SK-N-SH (cell line): ENCODE results near the gene NUFIP1. TPM values are rescaled to one million over a fixed set of nuclear protein-coding genes. Genes with fewer than 3 reads are reported as not detected.

Experiments used
- CTCF ChIA-PET: fragments of 300-600, 350-600 bp; formaldehyde crosslinking; extraction: SDS; loops from one replicate; lab custom pipeline; 2021; lab: Yijun Ruan, JAX
- POLR2A ChIA-PET: fragments of 350-600 bp; sonication (Branson Sonifier 250); formaldehyde crosslinking; extraction: SDS; loops from one replicate; lab custom pipeline; 2020; ENCODE audit warnings: antibody characterized with exemption, inconsistent platforms; lab: Yijun Ruan, JAX
- DNase-seq: peaks from one replicate; pipeline ENCODE4 v3.0.0; 2012
- H2AFZ ChIP-seq: fragments of 200-600 bp; sonication (generic); 2 replicates; pipeline ENCODE4 v1.8.1; 2016; ENCODE audit warnings: antibody characterized with exemption, mild to moderate bottlenecking, low read depth
- H3F3A ChIP-seq: fragments of 200-600 bp; sonication (generic); replicated peaks from 2 replicates; pipeline ENCODE3; 2016; ENCODE audit warnings: antibody characterized with exemption, mild to moderate bottlenecking; ENCODE audit not compliant: insufficient read depth
- H3K27ac ChIP-seq, 2 experiments: fragments of 200-500 bp in 1 of 2; fragments of 200-600 bp in 1 of 2; sonication (Bioruptor generic) in 1 of 2; sonication (generic), shearing (Covaris generic) in 1 of 2; 2 replicates each; pipeline versions ENCODE4 v1.5.1 to v1.6.1; 2014 to 2016; ENCODE audit warnings: low read depth in 2 of 2, inconsistent platforms in 1 of 2, low read length in 1 of 2, mild to moderate bottlenecking in 1 of 2, mixed read lengths in 1 of 2
- H3K27me3 ChIP-seq: fragments of 200-600 bp; sonication (generic), shearing (Covaris generic); 2 replicates; pipeline ENCODE4 v1.6.1; 2016; ENCODE audit warnings: mixed run types; ENCODE audit not compliant: insufficient read depth
- H3K36me3 ChIP-seq, 2 experiments: fragments of 200-500 bp in 1 of 2; fragments of 200-600 bp in 1 of 2; sonication (Bioruptor generic) in 1 of 2; sonication (generic) in 1 of 2; replicated peaks in 1 of 2; 2 replicates each; pipeline versions ENCODE3 to v1.5.1; 2014 to 2016; ENCODE audit warnings: low read length in 1 of 2, mild to moderate bottlenecking in 1 of 2; ENCODE audit not compliant: insufficient read depth in 2 of 2, control insufficient read depth in 1 of 2
- H3K4me1 ChIP-seq, 2 experiments: fragments of 200-500 bp in 1 of 2; fragments of 200-600 bp in 1 of 2; sonication (Bioruptor generic) in 1 of 2; sonication (generic), shearing (Covaris generic) in 1 of 2; 2 replicates each; pipeline versions ENCODE4 v1.5.1 to v1.6.1; 2014 to 2016; ENCODE audit warnings: low read depth in 1 of 2, low read length in 1 of 2, mixed run types in 1 of 2; ENCODE audit not compliant: insufficient read depth in 2 of 2, control insufficient read depth in 1 of 2
- H3K4me2 ChIP-seq: fragments of 200-600 bp; sonication (generic), shearing (Covaris generic); 2 replicates; pipeline ENCODE4 v1.6.1; 2017; ENCODE audit warnings: mixed run types
- H3K4me3 ChIP-seq, 2 experiments: fragments of 200-500 bp in 1 of 2; fragments of 200-600 bp in 1 of 2; sonication (Bioruptor generic) in 1 of 2; sonication (generic), shearing (Covaris generic) in 1 of 2; 2 replicates each; pipeline versions ENCODE4 v1.5.1 to v1.8.1; 2014 to 2016; ENCODE audit warnings: low read depth in 2 of 2, inconsistent platforms in 1 of 2, low read length in 1 of 2, mild to moderate bottlenecking in 1 of 2, mixed read lengths in 1 of 2, moderate library complexity in 1 of 2
- H3K79me2 ChIP-seq: fragments of 200-600 bp; sonication (generic); 2 replicates; pipeline ENCODE4 v1.8.1; 2017; ENCODE audit warnings: mild to moderate bottlenecking; ENCODE audit not compliant: insufficient read depth
- H3K9ac ChIP-seq: fragments of 200-600 bp; sonication (generic); 2 replicates; pipeline ENCODE4 v1.6.1; 2017; ENCODE audit warnings: mixed run types
- H3K9me2 ChIP-seq: fragments of 200-600 bp; sonication (generic); 2 replicates; pipeline ENCODE4 v1.6.1; 2017; ENCODE audit warnings: mixed run types
- H3K9me3 ChIP-seq: fragments of 200-600 bp; sonication (generic); 2 replicates; pipeline ENCODE4 v1.6.1; 2017; ENCODE audit warnings: mixed run types, mild to moderate bottlenecking, moderate library complexity
- H4K20me1 ChIP-seq: fragments of 200-600 bp; sonication (generic); 2 replicates; pipeline ENCODE4 v1.6.1; 2017; ENCODE audit warnings: mild to moderate bottlenecking, mixed run types; ENCODE audit not compliant: insufficient read depth
- CTCF ChIP-seq: fragments of 200-600 bp; sonication (generic); IDR thresholded peaks from 2 replicates; pipeline ENCODE4 v1.6.1; 2017; ENCODE audit warnings: antibody characterized with exemption, mild to moderate bottlenecking, moderate library complexity
- ELF1 ChIP-seq: IDR thresholded peaks from 2 replicates; pipeline ENCODE4 v1.4.0; 2012
- EZH2phosphoT487 ChIP-seq: fragments of 200-600 bp; sonication (generic); IDR thresholded peaks from 2 replicates; pipeline ENCODE4 v1.6.1; 2017; ENCODE audit warnings: low read depth, mixed run types, mild to moderate bottlenecking, antibody characterized with exemption, moderate library complexity, borderline replicate concordance
- FOSL2 ChIP-seq: IDR thresholded peaks from 2 replicates; pipeline ENCODE4 v1.4.0; 2012; ENCODE audit warnings: low read depth, mild to moderate bottlenecking, moderate library complexity, borderline replicate concordance
- FOXJ3 ChIP-seq: sonication (generic); formaldehyde crosslinking; IDR thresholded peaks from 2 replicates; pipeline ENCODE4 v1.5.1; 2020; ENCODE audit warnings: mild to moderate bottlenecking, missing genetic modification reagents
- FOXM1 ChIP-seq: IDR thresholded peaks from 2 replicates; pipeline ENCODE4 v1.4.0; 2012; ENCODE audit warnings: low read depth, mild to moderate bottlenecking
- GABPA ChIP-seq: IDR thresholded peaks from 2 replicates; pipeline ENCODE4 v1.4.0; 2012; ENCODE audit warnings: low read depth, mild to moderate bottlenecking
- GATA2 ChIP-seq: sonication (generic); formaldehyde crosslinking; IDR thresholded peaks from 2 replicates; pipeline ENCODE4 v1.5.0; 2020; ENCODE audit warnings: mild to moderate bottlenecking, missing genetic modification reagents
- MAX ChIP-seq: IDR thresholded peaks from 2 replicates; pipeline ENCODE4 v1.4.0; 2012; ENCODE audit warnings: low read depth
- NRF1 ChIP-seq: IDR thresholded peaks from 2 replicates; pipeline ENCODE4 v1.6.1; 2012; ENCODE audit warnings: low read depth, mild to moderate bottlenecking, low read length
- REST ChIP-seq: IDR thresholded peaks from 2 replicates; pipeline ENCODE4 v1.6.1; 2012; ENCODE audit warnings: mild to moderate bottlenecking, low read depth, low read length, moderate library complexity
- RFX5 ChIP-seq: IDR thresholded peaks from 2 replicates; pipeline ENCODE4 v1.6.1; 2012; ENCODE audit warnings: mild to moderate bottlenecking, improper control_type of control experiment, low read length
- RXRA ChIP-seq: IDR thresholded peaks from 2 replicates; pipeline ENCODE4 v1.4.0; 2012; ENCODE audit warnings: low read depth, mild to moderate bottlenecking, borderline replicate concordance
- SIN3A ChIP-seq: IDR thresholded peaks from 2 replicates; pipeline ENCODE4 v1.6.1; 2012; ENCODE audit warnings: low read depth, mild to moderate bottlenecking, low read length, moderate library complexity, borderline replicate concordance
- SMC3 ChIP-seq: IDR thresholded peaks from 2 replicates; pipeline ENCODE4 v1.6.1; 2012; ENCODE audit warnings: low read depth, low read length, improper control_type of control experiment
- YY1 ChIP-seq: IDR thresholded peaks from 2 replicates; pipeline ENCODE4 v1.4.0; 2012; ENCODE audit warnings: low read depth, mild to moderate bottlenecking
- WGBS: methylation state at CpG from one replicate; pipeline ENCODE4 v1.1.6; 2017; ENCODE audit warnings: low lambda C conversion rate; 5-methylcytosine and 5-hydroxymethylcytosine counted together
- polyA plus RNA-seq, 3 experiments: library from polyadenylated mRNA; depleted of rRNA; stranded (reverse); fragments of >200 nt; gene quantifications; 2 replicates each; pipeline ENCODE4 v1.2.3, GENCODE V29; 2012
- TF ChIP-seq, protein P1 (sequence below): fragments of 150-350 bp; IDR thresholded peaks from 2 replicates; pipeline ENCODE4 v1.6.1; 2017; ENCODE audit warnings: antibody characterized with exemption, low read length, low read depth, borderline replicate concordance

NUFIP1 gene
- polyA plus RNA-seq, 1 of the 3 experiments (the other 2 are of a cell fraction), result 1.9 TPM

GRCh38 chr13:45007823-45008222, 18.6 kb upstream of the NUFIP1 start:
- DNase-seq, result no peak
- H3K4me3 ChIP-seq, result no peak overlapping the region
- no peaks in the 10 kb centered on the region for H4K20me1 ChIP-seq
- H3K4me1 ChIP-seq, result no peaks in the 10 kb centered on the region
- no peaks in the 10 kb centered on the region; the same call in 1 of the 2 replicates for H3K79me2 ChIP-seq
- H2AFZ ChIP-seq, result no peak overlapping the region
- H3F3A ChIP-seq, result peaks cover 19% of the 10 kb centered on the region
- no peaks in the 10 kb centered on the region for H3K27me3 ChIP-seq
- POLR2A ChIA-PET, result no interaction called here
- no peak overlapping the region for H3K9ac ChIP-seq
- CTCF ChIA-PET, result interaction anchor here (0.9 to 1.2 kb wide), 2 partner anchors 13 to 39 kb away, joined by 3 to 5 read pairs; no protein-coding TSS in a partner anchor
- H3K9me3 ChIP-seq, result no peaks in the 10 kb centered on the region
- H3K4me2 ChIP-seq, result no peak overlapping the region
- TF ChIP-seq, protein P1, sequence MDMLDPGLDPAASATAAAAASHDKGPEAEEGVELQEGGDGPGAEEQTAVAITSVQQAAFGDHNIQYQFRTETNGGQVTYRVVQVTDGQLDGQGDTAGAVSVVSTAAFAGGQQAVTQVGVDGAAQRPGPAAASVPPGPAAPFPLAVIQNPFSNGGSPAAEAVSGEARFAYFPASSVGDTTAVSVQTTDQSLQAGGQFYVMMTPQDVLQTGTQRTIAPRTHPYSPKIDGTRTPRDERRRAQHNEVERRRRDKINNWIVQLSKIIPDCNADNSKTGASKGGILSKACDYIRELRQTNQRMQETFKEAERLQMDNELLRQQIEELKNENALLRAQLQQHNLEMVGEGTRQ, result no peak
- TF ChIP-seq CTCF, result no peak
- TF ChIP-seq FOXM1, result no peak
- no peak for TF ChIP-seq MAX
- TF ChIP-seq EZH2phosphoT487, result no peak
- no peak for TF ChIP-seq RXRA
- no peak for TF ChIP-seq RFX5
- no peak for TF ChIP-seq FOXJ3
- TF ChIP-seq REST, result no peak
- TF ChIP-seq GABPA, result no peak
- H3K36me3 ChIP-seq, result peaks cover 86 to 90% of the 10 kb centered on the region in 2 experiments
- no peaks in the 10 kb centered on the region for H3K9me2 ChIP-seq
- no peak overlapping the region; a peak in 1 of 4 replicates for H3K27ac ChIP-seq
- 92% methylated on average over 1 of the region's 1 CpG for WGBS

DNA sequence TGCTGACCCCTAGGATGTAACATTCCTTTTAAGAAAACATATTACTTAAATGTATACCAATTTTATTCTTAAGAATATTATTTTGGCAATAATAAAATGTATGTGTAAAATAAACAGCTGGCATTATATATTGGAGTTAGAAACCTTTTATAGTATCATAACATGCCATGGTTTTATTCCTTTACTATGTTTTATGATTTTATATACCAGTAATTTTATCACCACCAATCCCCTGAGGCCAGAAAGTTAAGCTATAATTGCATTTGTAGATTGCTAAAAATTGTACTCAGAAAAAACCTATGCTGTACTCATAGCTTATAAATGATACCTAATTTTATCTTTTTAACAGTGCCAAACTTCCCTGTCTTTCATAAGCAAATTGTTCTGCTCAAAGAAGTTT, 18.0 kb upstream of the NUFIP1 start:
- Histone ChIP-seq H3K9ac (no peak overlapping the region), H3K9me2 (no peaks in the 10 kb centered on the region), H3K79me2 (no peaks in the 10 kb centered on the region; the same call in 1 of the 2 replicates), H3K9me3 (no peaks in the 10 kb centered on the region), H3K4me3 (no peak overlapping the region), H2AFZ (no peak overlapping the region), H3K4me1 (no peaks in the 10 kb centered on the region), H3K36me3 (peaks cover 86 to 90% of the 10 kb centered on the region in 2 experiments), H3K4me2 (no peak overlapping the region), H3F3A (peaks cover 22% of the 10 kb centered on the region), H4K20me1 (no peaks in the 10 kb centered on the region), H3K27ac (no peak overlapping the region), H3K27me3 (no peaks in the 10 kb centered on the region)
- TF ChIP-seq ELF1 (no peak), FOSL2 (no peak), SIN3A (no peak), NRF1 (no peak), GATA2 (CRISPR knock-in tag) (no peak), REST (no peak), YY1 (no peak), MAX (no peak), SMC3 (no peak)
- ChIA-PET CTCF (interaction anchor here (0.9 to 1.2 kb wide), 2 partner anchors 14 to 39 kb away, joined by 3 to 5 read pairs; no protein-coding TSS in a partner anchor), POLR2A (no interaction called here)
- no peak for DNase-seq
